HG03571 (cell line): ENCODE data around the gene CD300H.
A peak's percentile ranks its signal among the peaks of the same experiment; 100 is the strongest.
"Not testable (repeated sequence)": the region's sequence is repeated elsewhere in the genome, so short reads cannot be mapped to it uniquely, and the experiment has no call there.

Source experiments
- ATAC-seq: cut with Tn5 transposase; IDR thresholded peaks from one replicate; pipeline ENCODE4 v1.9.1; 2021; ENCODE audit not compliant: unreplicated experiment

Gene CD300H

GRCh38 chr17:74528491-74529199 is 38.7 kb downstream of the CD300H start:
- ATAC-seq: peak; percentile 65

- ATAC-seq: no peak
Measured at GRCh38 chr17:74527756-74528155, 39.6 kb downstream of the CD300H start.

DNA sequence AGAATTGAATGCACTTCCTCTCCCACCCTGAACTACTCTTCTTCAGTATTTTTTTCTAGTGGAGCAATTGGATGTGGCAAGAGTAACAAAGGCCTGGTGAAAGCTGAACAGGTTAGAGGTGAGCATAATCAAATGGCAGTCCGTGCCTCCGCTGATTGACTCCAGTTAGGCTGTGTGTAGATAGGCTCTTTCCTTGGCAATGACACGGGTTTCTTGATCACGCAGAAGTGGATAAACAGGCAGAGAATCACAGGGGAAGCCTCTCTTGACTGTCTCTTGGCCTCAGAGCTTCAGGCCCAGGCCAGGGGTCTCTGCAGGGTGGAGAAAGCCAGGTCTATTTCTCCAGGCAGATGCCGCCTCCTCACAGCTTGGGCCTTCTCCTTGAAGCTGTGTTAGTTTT is 40.2 kb downstream of the CD300H start:
- no peak for ATAC-seq

GRCh38 chr17:74526681-74527080 is 40.6 kb downstream of the CD300H start:
- no peak for ATAC-seq

GRCh38 chr17:74525781-74526288 is 41.5 kb downstream of the CD300H start:
- no peak for ATAC-seq

- ATAC-seq: no peak
Measured at GRCh38 chr17:74525465-74525725, 41.9 kb downstream of the CD300H start.

DNA sequence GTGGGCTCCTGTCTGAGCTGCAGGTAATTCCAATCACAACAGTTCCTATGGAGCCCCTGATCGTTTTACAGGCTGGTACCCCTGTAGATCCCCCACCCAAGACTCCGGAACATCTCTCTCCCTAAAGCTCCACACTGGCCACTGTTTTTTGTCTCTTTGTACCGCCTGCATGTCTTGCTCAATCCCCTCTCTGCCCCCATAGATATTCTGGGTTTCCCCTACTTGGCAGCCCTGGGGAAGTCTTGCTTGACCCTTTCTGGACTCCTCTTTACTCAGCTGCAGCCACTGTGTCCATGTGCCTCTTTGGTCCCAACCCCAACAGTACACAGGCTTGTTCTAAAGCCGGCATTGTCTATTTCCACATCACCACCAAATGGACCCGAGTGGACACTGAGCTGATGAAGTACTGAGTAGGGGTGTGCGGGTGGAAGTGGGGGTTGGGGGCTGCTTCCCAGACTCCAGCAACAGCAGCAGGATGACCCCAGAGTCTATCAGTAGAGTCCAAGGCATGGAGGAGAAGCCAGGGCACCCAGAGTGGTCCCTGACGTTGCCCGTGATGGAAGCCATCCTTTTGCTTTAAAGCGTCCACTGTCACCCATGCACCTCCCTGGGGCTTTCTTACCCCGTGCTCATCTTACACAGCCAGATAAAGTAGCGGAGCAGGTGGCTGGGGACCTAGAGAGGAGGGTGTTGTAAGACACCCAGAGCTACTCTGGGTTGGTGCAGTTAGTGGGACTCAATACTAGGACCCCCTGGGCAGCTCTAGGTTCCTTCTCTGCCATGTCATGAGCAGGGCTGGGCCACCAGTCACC is 42.5 kb downstream of the CD300H start:
- no peak for ATAC-seq

GRCh38 chr17:74523308-74523707 is 44.0 kb downstream of the CD300H start:
- no peak for ATAC-seq

- ATAC-seq: no peak
Measured at GRCh38 chr17:74522381-74523105, 44.8 kb downstream of the CD300H start.

DNA sequence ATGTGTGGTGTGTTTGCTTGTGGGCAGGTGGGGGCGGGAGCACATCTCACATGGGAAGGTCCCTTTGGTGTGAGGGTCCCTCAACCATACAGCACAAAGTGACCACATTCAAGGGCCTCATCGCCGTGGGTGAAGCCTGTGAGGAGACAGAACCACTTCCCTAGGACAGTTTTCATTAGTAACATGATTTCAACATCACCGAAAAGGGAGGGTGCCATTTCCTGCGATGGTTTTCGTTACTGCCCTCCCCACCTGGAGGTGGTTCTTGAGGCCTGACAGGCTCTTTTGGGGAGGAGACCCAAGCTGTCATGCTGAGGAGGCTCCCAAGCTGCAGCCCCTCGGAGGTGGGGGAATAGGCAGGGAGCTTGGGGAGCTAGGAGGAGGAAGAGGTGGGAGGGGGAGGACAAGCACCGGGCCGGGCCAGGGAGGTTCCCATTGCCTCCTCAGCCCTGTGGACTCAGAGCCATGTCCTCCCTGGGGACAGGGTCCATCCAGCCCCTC is 45.6 kb downstream of the CD300H start:
- ATAC-seq: no peak

DNA sequence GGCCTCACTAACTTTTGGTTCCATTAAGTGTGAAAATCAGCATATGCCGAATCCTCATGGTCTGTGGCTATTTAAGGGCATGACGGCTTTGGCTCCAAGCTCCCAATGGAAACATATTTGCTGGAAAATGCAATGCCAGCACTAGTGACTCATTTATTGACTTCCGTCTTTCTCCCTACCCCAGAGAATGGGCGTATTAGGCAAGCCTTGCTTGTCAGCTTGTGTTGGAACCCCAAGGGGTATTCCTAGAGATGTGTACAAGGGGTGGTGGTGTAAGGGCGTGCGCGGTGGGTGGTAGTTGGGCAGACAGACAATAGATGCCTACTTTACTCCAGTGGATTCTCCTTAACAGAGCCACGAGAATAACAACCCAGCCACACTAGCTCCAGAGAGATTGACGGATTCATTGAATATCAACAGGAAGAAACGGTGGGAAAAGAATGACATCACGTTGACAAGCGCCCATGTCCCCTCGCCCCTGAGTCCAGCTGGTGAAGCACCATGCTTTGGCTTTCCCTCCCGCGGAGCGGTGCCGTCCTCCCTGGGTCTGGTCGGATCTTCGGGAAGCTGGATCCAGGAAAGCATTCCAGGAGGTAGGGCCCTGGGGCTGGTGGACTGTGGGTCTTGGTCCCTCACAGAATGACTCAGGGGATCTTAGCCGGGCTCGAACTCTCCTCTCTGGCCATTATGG is 46.4 kb downstream of the CD300H start:
- ATAC-seq: no peak

- ATAC-seq: no peak
Measured at GRCh38 chr17:74520016-74520434, 47.3 kb downstream of the CD300H start.

DNA sequence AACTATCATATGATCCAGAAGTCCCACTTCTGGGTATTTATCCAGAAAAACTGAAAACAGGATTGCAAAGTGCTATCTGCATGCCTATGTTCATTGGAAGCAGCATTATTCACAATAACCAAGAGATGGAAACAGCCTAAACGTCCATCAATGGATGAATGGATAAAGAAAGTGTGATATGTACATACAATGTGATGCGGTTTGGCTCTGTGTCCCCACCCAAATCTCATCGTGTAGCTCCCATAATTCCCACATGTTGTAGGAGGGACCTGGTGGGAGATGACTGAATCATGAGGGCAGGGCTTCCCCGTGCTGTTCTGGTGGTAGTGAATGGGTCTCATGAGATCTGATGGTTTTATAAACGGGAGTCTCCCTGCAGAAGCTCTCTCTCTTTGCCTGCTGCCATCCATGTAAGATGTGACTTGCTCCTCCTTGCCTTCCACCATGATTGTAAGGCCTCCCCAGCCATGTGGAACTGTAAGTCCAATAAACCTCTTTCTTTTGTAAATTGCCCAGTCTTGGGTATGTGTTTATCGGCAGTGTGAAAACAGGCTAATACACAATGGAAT is 48.8 kb downstream of the CD300H start:
- ATAC-seq: not testable (repeated sequence)

- no peak for ATAC-seq
Measured at GRCh38 chr17:74516561-74517328, 50.6 kb downstream of the CD300H start.

GRCh38 chr17:74515941-74516340 is 51.4 kb downstream of the CD300H start:
- no peak for ATAC-seq

DNA sequence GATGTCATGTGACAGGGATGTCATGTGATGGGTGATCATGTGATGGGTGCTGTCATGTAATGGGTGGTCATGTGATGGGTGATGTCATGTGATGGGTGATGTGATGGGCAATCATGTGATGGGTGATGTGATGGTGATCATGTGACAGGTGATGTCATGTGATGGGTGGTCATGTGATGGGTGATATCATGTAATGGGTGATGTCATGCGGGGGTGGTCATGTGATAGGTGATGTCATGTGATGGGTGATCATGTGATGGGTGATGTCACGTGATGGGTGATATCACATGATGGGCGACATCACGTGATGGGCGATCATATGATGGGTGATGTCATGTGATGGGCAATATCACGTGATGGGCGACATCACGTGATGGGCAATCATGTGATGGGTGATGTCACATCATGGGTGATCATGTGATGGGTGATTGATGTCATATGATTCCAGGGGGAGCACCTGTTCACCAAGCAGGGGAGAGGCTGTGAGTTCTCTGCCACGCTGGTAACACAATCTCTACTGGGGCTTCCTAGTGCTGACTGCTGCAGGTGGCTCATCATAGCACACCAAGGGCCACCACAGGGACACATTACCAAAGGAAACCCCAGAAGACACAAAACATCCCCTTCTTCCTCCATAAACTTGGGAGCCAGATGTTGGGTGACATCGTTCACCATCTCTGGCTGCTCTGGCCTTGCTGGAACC is 52.5 kb downstream of the CD300H start:
- no peak for ATAC-seq

DNA sequence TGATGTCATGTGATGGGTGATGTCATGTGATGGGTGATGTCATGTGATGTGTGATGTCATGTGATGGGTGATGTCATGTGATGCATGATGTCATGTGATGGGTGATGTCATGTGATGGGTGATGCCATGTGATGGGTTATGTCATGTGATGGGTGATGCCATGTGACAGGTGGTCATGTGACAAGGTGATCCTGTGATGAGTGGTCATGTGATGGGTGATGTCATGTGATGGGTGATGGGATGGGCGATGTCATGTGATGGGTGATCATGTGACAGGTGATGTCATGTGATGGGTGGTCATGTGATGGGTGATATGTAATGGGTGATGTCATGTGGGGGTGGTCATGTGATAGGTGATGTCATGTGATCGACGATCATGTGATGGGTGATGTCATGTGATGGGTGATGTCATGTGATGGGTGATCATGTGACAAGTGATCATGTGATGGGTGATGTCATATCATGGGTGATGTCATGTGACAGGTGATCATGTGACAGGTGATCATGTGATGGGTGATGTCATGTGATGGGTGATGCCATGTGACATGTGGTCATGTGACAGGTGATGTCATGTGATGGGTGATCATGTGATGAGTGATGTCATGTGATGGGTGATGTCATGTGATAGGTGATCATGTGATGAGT is 53.2 kb downstream of the CD300H start:
- no peak for ATAC-seq

- ATAC-seq: no peak
Measured at GRCh38 chr17:74512624-74513091, 54.7 kb downstream of the CD300H start.

DNA sequence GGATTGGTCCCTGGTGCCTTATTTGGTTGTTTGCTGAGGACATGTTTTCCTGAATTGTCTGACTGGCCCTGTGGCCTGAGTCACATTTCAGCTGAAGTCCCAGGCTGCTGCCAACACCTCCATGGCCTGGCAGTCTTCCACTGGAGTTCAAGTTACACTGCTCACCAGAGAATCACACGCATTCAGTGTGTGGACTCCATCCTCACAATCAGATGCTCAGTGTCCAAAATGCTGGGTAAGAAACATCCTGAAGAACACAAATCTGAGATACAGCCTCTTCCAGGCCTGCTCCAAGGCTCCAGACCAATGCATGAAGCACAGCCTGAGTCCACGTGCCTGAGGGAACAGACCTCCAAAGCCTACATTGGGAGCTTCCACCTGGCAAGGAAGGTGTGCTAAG is 55.3 kb downstream of the CD300H start:
- ATAC-seq: no peak
